ENCODE measurements around the gene NAV3.

Gene NAV3, protein sequence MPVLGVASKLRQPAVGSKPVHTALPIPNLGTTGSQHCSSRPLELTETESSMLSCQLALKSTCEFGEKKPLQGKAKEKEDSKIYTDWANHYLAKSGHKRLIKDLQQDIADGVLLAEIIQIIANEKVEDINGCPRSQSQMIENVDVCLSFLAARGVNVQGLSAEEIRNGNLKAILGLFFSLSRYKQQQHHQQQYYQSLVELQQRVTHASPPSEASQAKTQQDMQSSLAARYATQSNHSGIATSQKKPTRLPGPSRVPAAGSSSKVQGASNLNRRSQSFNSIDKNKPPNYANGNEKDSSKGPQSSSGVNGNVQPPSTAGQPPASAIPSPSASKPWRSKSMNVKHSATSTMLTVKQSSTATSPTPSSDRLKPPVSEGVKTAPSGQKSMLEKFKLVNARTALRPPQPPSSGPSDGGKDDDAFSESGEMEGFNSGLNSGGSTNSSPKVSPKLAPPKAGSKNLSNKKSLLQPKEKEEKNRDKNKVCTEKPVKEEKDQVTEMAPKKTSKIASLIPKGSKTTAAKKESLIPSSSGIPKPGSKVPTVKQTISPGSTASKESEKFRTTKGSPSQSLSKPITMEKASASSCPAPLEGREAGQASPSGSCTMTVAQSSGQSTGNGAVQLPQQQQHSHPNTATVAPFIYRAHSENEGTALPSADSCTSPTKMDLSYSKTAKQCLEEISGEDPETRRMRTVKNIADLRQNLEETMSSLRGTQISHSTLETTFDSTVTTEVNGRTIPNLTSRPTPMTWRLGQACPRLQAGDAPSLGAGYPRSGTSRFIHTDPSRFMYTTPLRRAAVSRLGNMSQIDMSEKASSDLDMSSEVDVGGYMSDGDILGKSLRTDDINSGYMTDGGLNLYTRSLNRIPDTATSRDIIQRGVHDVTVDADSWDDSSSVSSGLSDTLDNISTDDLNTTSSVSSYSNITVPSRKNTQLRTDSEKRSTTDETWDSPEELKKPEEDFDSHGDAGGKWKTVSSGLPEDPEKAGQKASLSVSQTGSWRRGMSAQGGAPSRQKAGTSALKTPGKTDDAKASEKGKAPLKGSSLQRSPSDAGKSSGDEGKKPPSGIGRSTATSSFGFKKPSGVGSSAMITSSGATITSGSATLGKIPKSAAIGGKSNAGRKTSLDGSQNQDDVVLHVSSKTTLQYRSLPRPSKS (N-terminal part only)

DNA sequence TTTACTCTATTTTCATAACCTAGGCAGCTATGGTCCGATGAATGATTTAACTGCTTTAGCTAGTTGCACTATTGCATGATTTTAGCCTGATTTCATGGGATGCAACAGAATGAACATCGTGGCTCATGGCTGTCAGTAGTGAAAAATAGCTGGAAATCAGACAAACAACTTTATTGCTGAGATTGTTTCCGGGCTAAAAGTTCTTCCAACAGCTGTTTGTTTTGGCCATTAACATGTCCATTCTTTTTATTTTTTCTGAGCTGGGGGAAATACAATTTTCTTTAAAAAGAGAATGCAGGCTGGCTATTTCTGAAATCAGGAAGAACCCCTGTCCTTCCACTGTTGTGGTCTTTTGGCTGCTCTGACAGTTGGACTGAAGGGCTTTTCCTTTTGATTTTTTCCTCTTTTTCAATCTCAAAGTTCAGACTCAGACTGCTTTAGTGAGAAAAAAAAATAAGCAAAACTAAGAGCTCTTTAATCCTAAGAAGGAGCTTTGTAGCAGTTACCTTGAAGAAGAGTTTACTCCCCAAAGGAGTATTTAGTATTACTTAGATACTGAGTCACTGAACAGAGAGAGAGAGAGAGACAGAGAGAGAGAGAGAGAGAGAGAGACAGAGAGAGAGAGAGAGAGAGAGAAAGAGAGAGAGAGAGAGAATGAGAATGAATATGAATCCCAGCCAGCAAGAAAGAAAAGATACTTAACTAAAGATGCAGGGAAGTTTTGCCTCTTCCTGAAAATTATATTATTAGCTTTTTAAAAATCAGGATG is at the start of gene NAV3:
TSS of gene NAV3 (plus strand) at position 312 of the 769 bp plus-strand sequence. CDS start 568 bp downstream, outside the sequence.
- no peak for DNase-seq (ENCODE audit: low read depth in 2 of 2, low spot score in 1 of 2)

DNA sequence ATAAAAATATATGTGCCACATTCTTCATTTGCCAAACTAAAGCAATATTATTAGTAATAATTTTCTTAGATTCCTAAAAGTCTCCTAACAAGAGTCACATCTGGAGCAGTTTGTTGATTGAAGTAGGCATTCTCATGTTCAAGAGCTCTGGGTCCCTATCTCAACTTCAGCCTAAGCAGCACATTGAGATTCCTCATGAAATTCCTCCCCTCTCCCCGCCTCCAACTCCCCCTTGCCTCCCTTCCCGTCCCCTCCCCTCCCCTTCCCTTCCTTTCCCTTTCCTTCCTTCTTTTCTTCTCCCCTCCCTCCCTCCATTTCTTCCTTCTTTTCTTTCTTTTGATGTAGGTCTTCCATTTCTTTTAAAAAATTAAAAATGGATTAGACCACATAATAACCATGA is 48.7 kb upstream of the NAV3 start:
- no peak for DNase-seq (ENCODE audit: low read depth in 2 of 2, low spot score in 1 of 2)

DNA sequence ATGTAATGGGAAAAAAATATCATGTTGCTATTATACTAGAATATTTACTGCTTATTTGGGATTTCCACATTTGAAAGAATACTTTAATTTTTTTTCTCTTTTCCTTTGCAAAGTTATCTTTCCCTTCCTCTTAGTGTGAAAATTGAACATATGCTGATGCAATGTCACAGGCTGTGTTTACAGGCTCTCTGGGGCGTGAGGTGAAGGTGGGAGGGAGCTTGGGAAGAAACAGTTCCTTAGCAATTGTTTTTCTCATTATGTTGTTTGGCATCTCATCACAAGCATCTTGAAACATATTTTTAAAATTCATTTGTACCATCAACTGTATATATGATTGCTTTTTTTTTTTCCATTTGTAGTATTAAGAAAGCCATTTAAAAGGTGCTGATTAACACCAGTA is 47.9 kb upstream of the NAV3 start:
- DNase-seq (ENCODE audit: low read depth in 2 of 2, low spot score in 1 of 2), result no peak

DNA sequence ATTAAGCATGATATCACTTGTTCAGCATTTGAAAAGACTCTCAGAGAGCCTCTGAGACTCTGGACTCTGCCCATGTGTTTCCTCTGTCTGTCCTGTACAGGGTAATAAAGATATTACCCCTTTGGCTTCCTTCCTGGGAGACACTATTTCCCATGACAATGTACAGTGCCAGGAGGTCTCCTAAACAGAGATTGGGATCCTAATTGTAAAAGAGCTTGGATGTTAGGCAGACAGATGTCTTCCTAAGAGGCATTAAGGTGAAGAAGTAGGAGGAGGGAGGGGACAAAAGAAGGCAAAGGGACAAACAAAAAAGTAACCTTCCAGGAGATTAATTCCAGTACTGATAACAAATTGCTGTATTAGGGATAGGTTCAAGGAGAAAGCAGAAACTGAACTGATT is 45.5 kb upstream of the NAV3 start:
- DNase-seq (ENCODE audit: low read depth in 2 of 2, low spot score in 1 of 2), result no peak

DNA sequence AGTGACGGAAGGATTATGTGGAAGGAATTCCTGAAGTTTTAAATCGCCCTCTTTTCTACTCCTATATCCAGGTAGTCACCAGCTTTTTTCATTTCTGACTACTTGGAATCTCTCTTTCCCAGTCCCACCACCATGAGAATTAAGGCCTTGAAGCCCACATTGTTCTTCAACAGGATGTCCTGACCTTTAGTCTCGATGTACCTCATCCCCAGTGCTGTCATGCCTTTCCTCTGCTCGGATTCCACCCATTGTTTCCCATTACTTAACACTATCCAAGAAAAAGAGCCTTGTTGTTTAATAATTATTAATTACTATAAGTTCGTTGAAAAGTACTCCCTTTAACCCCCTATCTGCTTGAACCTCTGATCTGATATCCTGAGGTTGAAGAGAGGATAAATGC is 44.0 kb upstream of the NAV3 start:
- no peak for DNase-seq (ENCODE audit: low read depth in 2 of 2, low spot score in 1 of 2)

DNA sequence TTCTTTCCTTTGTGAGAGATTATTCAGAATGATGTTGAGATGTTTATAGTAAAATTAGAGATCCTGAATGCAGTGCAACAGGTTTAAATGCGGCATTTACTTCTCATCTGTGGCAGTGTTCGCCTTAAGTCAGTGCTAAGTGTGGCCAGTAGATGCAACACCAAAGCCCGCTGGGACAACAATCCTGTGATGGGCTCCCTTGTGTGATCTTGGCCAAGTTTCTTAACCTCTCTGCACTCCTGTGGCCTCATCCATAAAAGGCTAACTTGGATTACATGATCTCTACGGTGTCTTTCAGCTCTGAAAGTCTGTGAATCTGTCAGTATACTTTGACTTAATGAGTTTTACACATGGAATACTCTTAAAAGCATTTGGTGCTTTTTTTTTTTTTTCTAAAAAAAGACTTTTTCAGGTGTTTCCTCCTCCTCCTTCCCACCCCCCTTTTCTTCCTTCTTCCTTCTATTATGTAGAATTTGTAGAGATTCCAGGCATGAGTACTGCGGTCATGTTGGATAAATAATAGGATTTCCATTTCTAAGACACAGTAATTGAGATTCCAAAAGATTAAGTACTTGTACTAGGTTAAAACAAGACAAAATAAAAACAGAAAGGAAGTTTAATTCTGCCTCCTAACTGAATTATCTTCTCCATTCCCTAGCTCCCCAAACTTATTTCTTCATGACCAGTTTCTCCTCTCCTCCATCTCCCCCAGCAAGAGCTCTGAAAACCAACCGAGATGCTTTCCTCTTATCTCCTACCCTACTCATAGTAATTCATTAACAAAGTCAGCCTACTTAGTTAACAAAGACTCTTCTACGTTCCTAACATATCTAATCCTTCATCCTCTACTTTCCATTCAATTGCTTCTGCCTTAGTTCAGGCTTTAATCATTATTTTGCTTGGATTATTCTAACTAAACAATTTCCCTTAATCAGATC is 42.2 kb upstream of the NAV3 start:
- DNase-seq (ENCODE audit: low read depth in 2 of 2, low spot score in 1 of 2), result no peak

DNA sequence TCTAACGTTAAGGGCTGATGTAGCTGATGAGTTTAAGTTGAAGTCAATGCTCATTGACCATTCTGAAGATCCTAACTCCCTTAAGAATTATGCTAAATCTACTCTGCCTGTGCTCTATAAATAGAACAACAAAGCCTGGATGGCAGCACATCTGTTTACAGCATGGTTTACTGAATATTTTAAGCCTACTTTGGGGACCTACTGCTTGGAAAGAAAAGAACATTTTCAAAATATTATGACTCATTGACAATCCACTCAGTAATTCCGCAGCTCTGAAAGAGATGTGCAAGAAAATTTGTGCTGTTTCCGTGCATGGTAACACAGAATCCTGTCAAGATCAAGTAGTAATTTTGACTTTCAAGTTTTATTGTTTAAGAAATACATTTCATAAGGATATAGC is 35.0 kb upstream of the NAV3 start:
- no peak for DNase-seq (ENCODE audit: low read depth in 2 of 2, low spot score in 1 of 2)

DNA sequence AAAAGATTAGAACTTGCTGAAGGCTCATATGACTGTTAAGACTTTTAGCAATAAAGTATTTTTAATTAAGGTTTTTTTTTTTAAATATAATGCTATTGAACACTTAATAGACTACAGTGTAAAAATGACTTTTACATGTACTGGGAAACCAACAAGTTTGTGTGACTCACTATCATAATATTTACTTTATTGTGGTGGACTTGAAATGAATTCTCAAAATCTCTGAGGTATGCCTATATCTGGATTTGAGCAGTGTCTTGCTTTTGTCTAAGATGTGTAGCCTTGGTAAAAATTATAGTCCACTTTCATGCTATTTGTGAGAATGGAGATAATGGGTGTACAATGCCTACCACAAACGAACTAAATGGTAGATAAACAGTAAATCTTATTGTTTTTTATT is 33.9 kb upstream of the NAV3 start:
- DNase-seq (ENCODE audit: low read depth in 2 of 2, low spot score in 1 of 2), result no peak

DNA sequence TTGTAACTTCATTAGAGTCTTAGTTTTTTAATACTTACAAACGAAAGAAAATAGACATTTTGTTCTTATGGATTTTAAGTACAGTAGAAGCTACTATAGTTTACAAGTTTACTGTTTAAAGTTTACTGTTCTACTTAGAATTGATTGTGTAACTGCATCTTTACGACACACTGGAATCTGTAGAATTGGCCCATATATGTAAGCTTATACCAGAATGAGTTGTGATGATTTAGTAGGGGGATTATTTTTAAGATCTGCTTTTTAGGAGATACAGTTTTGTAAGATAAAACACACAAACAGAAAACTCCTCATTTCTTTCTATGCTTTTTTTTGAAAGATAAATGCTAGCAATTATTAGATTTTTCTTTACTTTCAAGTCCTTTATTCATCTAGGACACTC is 30.2 kb upstream of the NAV3 start:
- DNase-seq (ENCODE audit: low read depth in 2 of 2, low spot score in 1 of 2), result no peak

DNA sequence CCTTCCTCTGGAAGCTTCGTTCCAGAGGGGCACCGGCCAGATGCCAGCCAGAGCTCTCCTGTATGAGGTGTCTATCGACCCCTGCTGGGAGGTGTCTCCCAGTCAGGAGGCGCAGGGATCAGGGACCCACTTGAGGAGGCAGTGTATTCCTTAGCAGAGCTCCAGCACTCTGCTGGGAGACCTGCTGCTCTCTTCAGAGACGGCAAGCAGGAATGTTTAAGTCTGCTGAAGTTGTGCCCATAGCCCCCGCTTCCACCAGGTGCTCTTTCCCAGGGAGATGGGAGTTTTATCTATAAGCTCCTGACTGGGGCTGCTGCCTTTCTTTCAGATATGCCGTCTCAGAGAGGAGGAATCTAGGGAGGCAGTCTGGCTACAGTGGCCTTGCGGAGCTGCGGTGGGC is 22.2 kb upstream of the NAV3 start:
- no peak for DNase-seq (ENCODE audit: low read depth in 2 of 2, low spot score in 1 of 2)

DNA sequence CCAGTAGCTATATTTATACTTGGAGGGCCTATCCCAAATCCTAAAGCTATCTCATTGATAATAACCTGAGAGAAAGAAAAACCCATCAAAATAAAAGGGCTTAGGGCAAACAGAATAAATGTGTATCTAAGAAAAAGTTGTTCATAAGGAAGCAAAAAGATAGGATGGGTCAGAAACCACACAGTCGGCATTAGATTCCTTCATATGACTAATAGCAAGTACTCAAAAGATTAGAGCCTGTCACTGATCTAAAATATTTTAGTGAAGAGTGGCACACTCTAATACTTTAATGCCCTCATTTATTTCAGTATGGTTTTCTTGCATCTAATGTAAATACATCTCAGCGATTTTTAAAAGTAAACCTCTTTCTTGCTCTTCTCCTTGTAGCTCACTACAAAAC is 17.1 kb upstream of the NAV3 start:
- DNase-seq (ENCODE audit: low read depth in 2 of 2, low spot score in 1 of 2), result no peak

DNA sequence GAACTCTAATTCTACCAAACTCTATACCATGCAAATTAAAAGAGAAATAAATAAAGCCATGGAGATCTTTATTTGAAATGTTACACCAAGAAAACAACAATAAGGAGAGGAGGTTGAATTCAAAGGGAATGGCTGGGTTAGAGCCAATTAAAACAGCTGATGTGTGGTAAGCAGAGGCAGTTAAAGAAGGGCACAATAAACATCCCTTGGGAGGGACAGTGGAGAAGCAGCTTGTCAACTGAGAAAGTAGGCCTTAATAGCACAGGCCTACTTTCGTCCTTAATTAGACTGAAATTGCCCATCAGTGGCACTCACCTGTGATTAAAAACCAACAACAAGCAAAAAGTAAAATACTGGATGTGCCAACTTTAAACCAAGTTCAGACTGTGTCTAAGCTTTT is 16.3 kb upstream of the NAV3 start:
- DNase-seq (ENCODE audit: low read depth in 2 of 2, low spot score in 1 of 2), result no peak

DNA sequence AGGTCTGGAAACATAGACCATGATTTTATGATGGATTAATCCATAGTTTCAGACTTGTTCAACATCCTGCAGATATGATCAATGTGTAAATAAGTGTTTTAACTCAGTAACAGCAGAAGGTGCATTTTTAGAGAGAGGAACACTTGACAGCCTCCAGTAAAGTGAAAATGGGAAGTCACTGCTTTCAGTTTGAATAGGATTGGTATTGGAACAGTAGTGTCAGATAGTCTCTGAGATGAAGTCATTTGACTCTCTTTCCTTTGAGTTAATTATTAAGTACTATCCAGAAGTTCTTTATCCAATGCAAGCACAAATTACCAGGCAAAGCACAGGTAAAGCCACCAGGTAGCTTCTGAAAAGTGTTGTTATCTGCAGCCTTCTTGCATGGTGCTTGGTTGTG is 14.5 kb upstream of the NAV3 start:
- no peak for DNase-seq (ENCODE audit: low read depth in 2 of 2, low spot score in 1 of 2)

DNA sequence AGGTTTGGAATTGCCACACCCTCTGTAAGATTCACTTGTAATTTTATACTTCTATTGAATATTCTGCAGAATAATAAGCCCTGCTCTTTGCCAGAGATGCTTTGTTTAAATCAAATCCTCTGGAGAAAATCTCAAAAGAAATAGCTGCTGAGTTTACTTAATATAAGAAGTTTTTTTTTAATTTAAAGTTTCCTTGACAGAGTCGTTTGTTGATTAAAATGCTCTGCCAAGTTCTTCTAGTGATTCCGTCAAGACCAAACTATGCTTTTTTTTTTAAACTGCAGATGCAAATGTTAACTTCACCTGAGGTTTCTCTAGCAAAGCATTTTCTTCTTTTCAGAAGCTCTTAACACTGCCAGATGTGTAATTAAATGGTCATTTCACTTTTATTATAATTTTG is 13.4 kb upstream of the NAV3 start:
- no peak for DNase-seq (ENCODE audit: low read depth in 2 of 2, low spot score in 1 of 2)

DNA sequence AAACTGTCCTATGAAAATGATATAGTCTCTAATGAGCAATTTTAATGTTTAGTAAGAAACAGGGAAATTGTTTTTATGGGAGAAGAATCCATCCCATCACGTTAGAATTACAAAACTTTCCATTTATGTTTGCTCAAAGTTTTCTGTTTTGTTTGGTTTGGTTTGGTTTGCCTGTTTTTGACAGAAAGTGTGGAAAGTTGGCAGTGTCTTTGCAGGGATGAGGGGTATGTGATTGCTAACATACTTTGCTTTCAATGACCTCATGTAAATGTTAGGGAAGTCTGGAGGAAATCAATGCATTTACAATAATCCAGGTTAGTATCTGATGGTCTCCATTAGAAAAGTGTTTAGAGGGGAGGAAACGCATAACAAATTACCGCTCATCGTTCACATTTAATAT is 12.3 kb upstream of the NAV3 start:
- DNase-seq (ENCODE audit: low read depth in 2 of 2, low spot score in 1 of 2), result no peak

DNA sequence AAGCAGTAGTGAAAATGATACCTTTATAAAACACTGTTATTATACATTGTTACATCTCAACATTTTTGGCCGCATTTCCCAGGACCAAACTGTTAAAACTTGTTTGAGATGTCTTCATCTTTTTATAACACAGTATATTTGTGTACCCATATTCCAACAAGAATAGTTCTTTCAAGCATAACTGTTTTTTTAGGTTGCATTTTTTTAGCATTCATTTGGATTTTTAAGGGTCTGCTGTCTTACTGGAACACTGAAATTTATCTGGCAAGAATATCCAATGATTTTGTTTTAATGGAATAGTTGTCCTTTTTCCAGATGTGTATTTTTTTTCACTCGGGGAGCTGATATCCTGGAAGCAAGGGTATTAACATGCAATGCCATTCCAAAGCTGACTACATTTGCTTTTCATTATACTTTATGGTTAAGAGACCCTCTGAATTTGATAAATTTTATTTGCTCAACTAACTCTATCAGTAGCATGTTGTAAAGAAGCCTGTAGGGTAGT is 8.9 kb upstream of the NAV3 start:
- DNase-seq (ENCODE audit: low read depth in 2 of 2, low spot score in 1 of 2), result no peak

DNA sequence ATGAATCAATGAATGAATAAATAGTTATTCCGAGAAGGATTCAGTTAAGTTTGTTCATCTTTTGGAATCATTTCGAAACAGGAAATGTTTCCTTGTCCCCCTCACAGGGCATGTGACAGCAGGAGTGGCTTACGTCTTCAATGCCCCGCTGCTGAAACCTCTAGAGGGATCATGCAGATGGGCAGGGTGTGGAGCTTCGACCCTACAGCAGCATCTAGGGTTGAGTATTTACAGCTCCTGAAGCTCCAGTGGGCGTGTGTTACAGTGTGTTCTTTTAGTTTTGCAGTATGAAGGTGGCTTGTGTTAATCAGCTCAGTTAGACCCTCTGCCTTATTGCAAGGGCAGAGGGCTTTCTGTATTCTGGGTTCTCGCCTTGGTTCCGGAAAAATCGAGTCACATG is 2.6 kb downstream of the NAV3 start:
- DNase-seq (ENCODE audit: low read depth in 2 of 2, low spot score in 1 of 2), result no peak

DNA sequence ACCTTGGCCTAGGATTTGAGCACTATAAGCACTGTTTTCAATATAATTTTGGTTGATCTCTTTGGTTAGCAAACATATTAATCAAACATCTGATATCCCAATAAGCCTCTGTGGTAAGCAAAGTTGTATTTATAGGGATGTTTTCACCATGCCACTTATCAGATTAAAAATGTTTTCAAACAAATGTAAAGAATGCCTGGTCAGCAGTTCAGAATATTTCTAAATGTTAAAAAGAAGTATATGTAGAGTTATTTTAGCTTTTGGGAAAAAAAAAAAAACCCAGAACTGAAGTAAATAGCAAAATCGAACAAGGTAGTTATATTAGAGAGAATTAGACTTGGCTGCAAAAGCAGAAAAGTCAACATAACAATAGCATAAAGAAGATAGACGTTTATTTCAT is 3.9 kb downstream of the NAV3 start:
- DNase-seq (ENCODE audit: low read depth in 2 of 2, low spot score in 1 of 2), result no peak

DNA sequence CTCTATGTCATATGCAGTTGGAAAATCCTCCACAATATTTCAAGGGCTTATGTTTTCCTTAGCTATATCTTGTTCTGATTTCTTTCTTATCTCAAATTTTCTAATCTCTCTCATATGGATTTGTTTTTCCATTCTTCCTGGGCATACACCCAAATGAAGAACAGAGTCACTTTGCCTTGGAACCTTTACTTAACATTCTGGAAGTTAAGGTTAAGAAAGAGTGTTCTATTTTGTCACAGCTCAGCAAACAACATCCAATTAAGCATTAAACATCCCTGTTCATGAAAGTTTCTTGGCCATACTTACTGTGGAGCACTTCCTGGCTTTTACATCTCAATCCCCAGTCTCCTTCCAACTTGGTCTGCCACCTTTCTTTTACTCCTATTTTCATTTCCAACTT is 5.3 kb downstream of the NAV3 start:
- no peak for DNase-seq (ENCODE audit: low read depth in 2 of 2, low spot score in 1 of 2)

DNA sequence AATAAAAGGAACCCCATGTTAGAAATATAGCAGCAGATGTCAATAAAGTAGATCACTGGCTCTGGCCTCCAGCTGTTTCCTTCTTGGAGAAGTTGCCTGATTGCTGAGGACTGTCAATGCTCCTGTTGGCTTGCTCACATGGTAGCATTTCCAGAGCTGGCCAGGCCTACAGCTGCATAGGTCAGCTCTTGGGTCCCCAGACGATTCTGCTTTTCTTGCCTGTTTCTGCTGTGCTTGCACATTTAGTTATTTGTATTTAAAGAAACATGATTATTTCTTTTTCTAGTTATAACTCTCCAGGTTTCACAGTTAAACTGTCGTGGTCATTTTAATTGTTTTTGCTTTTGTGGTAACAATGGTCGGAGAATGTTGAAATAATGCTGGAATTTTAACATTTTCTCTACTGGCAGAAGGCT is 7.2 kb downstream of the NAV3 start:
- no peak for DNase-seq (ENCODE audit: low read depth in 2 of 2, low spot score in 1 of 2)

Data from stimulated activated CD8-positive, alpha-beta memory T cell treated with anti-CD3 and anti-CD28 coated beads, Interleukin-4, amount 100 ng/mL, for 1 hour (primary cell).